Fibroblast of pulmonary artery (primary cell): ENCODE measurements around the gene TPI1.

Experiments
- DNase-seq: peaks from one replicate; pipeline ENCODE4 v3.0.0-alpha.2; 2010; ENCODE audit warnings: low read depth
- H3K4me3 ChIP-seq: replicated peaks from 2 replicates; pipeline ENCODE4 v1.5.1; 2011; ENCODE audit warnings: low read depth, mild to moderate bottlenecking, control low read depth, low read length, moderate library complexity
- TF ChIP-seq, protein P1 (sequence below): IDR thresholded peaks from 2 replicates; pipeline ENCODE4 v1.5.1; 2011; ENCODE audit warnings: mild to moderate bottlenecking, control low read depth, low read length, inconsistent platforms; ENCODE audit errors: missing control alignments

Gene TPI1

GRCh38 chr12:6912164-6912935 lies 45.0 kb downstream of the TPI1 start:
- DNase-seq = no peak
- TF ChIP-seq, protein P1, sequence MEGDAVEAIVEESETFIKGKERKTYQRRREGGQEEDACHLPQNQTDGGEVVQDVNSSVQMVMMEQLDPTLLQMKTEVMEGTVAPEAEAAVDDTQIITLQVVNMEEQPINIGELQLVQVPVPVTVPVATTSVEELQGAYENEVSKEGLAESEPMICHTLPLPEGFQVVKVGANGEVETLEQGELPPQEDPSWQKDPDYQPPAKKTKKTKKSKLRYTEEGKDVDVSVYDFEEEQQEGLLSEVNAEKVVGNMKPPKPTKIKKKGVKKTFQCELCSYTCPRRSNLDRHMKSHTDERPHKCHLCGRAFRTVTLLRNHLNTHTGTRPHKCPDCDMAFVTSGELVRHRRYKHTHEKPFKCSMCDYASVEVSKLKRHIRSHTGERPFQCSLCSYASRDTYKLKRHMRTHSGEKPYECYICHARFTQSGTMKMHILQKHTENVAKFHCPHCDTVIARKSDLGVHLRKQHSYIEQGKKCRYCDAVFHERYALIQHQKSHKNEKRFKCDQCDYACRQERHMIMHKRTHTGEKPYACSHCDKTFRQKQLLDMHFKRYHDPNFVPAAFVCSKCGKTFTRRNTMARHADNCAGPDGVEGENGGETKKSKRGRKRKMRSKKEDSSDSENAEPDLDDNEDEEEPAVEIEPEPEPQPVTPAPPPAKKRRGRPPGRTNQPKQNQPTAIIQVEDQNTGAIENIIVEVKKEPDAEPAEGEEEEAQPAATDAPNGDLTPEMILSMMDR = no peak
- no peak overlapping the region for H3K4me3 ChIP-seq

- H3K4me3 ChIP-seq = peak within 1 kb of the TSS; percentile 67
- TF ChIP-seq, protein P1 = no peak
- DNase-seq = peak; percentile 47
Measured at GRCh38 chr12:6914246-6914946, 47.1 kb downstream of the TPI1 start, which contains the start of gene ENO2. Gene ENO2 (plus strand): TSS chr12:6914580. CDS start chr12:6915833, 1,253 bp downstream.

DNA sequence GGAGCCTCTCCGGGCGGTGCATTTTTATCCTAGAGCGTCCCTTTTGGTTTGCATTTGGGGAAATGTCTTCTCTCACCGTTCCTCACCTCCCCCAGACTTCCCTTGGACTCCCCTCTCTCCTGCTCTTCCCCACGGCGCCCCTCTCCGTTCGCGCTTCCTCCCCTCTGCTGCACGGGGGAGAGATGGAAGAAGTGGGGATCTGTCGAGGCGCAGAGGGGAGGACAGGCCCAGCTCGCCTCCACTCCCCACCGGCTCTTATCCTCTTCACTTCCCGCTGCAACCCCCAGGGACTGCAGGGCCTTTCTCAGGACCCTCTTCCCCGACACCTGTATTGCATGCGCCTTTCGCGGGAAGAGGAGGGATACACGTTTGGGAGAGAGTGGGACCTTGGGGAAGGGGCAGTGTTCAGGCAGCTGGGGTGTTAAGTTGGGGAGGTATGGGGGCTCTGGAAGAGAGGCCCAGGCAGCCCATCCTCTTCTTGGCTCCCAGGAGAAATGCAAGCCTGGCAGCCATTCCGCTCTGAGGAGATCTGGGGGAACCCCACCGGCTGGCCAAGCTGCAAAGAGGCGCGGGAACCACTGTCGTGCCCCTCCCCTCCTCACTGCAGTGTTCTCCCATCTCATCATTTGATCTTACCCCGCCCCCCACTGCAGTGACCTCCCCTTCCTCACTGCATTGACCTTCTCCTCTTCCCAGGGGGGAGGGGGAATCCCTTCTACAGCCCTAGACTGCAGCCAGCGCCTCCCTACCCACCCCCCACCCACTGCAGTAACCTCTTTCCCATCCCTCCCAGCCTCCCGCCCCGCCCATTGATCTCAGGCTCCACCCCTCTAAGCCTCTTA lies 47.8 kb downstream of the TPI1 start:
- TF ChIP-seq, protein P1 = no peak
- no peak for DNase-seq
- H3K4me3 ChIP-seq = peak overlapping the region; percentile 67

DNA sequence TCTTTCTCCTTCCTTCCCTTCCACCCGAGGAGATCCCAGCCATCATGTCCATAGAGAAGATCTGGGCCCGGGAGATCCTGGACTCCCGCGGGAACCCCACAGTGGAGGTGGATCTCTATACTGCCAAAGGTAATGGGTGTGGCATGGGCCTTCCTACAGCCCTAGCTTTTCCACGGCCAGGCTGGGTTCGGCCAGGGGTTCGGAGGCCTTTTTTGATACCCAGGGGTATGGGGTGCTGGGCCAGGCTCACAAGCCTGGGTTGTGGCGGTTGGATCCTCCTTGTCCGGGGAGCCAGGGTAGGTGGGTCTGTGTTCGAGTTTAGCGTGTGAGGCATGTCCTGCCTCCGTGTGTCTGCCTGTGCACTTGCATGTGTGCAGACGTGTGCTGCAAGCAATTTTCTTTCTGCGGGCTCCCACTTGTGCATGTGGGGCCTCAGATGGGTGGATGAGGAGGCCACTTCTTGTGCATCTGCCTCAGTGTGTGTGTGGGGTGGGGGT lies 48.5 kb downstream of the TPI1 start:
- H3K4me3 ChIP-seq = no peak overlapping the region

GRCh38 chr12:6916426-6917200 lies 49.3 kb downstream of the TPI1 start:
- TF ChIP-seq, protein P1 = no peak
- no peak overlapping the region for H3K4me3 ChIP-seq
- DNase-seq = no peak

More for the DNA sequence above, 48.5 kb downstream of the TPI1 start:
- TF ChIP-seq, protein P1 = no peak
- no peak for DNase-seq
